HG03558 (cell line): ENCODE measurements around the gene COX19.

ENCODE experiments used
- ATAC-seq: cut with Tn5 transposase; IDR thresholded peaks from one replicate; pipeline ENCODE4 v1.9.1; 2021; ENCODE audit warnings: moderate number of reproducible peaks; ENCODE audit not compliant: unreplicated experiment; ENCODE audit errors: extremely low read depth

COX19 gene

DNA sequence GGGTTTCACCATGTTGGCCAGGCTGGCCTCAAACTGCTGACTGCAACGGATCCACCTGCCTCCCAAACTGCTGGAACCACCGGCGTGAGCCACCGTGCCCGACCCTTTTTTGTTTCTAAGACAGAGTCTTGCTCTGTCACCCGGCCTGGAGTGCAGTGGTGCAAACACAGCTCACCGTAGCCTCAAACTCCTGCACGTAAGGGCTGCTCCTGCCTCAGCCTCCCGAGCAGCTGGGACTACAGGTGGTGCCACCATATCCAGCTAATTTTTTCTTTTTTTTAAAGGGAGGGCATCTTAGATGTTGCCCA lies 57.3 kb downstream of the COX19 start:
- no peak for ATAC-seq

- no peak for ATAC-seq
Measured at GRCh38 chr7:917255-918117, 57.9 kb downstream of the COX19 start.

GRCh38 chr7:916291-916941 lies 58.9 kb downstream of the COX19 start:
- ATAC-seq, result no peak
